ENCODE measurements around the gene SPG21.

- TF ChIP-seq CTCF (conservative IDR thresholded peaks at IDR 0.05; ENCODE audit: low read depth, low read length) (no peak), EZH2 (IDR thresholded peaks at IDR 0.05; ENCODE audit: low read length, unreplicated experiment) (no peak), EZH2phosphoT487 (IDR thresholded peaks at IDR 0.05; ENCODE audit: borderline replicate concordance, low read length) (no peak)
Observed at GRCh38 chr15:64951777-64952418, 37.8 kb downstream of the SPG21 start.

Measured in PC-3 (cell line).